ENCODE measurements around the gene SINHCAF. TPM values are rescaled to one million over a fixed set of nuclear protein-coding genes. Genes with fewer than 3 reads are reported as not detected.

Gene SINHCAF
- total RNA-seq, 1 donor from 2014 or later: 53.1 TPM

DNA sequence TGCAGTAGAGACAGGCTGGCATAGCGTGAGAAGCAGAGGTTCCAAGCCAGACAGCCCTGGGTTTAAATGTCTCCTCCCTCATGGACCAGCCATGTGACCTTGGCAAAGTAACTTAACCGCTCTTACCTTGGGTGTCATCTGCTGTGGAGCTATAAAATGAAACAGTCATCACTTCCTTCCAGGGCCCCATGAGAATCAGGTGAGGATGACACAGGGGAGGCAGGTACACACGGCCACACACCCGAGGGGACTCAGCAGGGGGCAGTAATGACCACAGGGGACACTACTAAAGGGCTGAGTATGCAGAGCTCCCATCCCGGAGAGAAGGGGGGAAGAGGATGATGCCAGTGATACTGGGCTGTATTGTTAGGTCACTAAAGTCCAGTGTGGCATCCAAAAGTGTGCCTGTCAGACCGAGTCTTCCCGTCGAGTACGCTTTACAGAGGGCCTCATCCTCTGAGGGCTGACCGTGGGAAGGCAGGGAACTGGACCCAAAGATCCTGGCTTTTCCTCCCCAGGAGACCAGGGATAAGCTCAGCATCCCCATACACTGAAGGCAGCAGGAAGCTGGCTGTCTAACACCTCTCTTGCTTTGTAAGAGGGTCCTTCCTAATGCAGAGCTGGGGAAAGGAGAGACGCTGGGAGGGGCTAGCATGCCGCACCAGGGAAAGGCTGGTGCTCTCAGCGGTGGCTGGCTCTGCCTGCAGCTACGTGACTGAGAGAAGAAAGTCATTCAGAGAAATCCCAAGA, 94.2 kb downstream of the SINHCAF start:
- no peak for DNase-seq

Small RNAs within 50 kb of the gene (small RNA-seq; reads per million reads assigned to genes)
- gene AC024940.4 (ENCODE audit: low replicate concordance) (not detected), gene AC024940.5 (ENCODE audit: low replicate concordance) (not detected), gene MREGP1 (ENCODE audit: low replicate concordance) (not detected), gene RF00026 (ENCODE audit: low replicate concordance) (not detected)
